Activated naive CD4-positive, alpha-beta T cell treated with anti-CD3 and anti-CD28 coated beads, Interleukin-2, amount 10 ng/mL, durations not matched to agents 7 days and 5 days (primary cell): ENCODE results near the gene CDKN2AIP.
"Not testable (repeated sequence)": the region's sequence is repeated elsewhere in the genome, so short reads cannot be mapped to it uniquely, and the experiment has no call there.

Source experiments
- CTCF ChIA-PET: fragments of 350-600 bp; sonication (Branson Sonifier 250); formaldehyde crosslinking; loops from one replicate; lab custom pipeline; 2021; ENCODE audit warnings: antibody characterized with exemption; lab: Charles Lee
- DNase-seq: peaks from one replicate; pipeline ENCODE4 v3.0.0-alpha.2; 2020
- H3K27ac Mint-ChIP-seq: one replicate; pipeline ENCODE4 v1.8.0; 2021; ENCODE audit warnings: mild to moderate bottlenecking, moderate library complexity, mixed read lengths
- H3K27me3 Mint-ChIP-seq: one replicate; pipeline ENCODE4 v1.8.0; 2021; ENCODE audit warnings: mild to moderate bottlenecking, mixed read lengths
- H3K36me3 Mint-ChIP-seq: one replicate; pipeline ENCODE4 v1.8.0; 2021; ENCODE audit warnings: mixed read lengths
- H3K4me1 Mint-ChIP-seq: one replicate; pipeline ENCODE4 v1.8.0; 2021; ENCODE audit warnings: mixed read lengths
- H3K4me3 Mint-ChIP-seq: one replicate; pipeline ENCODE4 v1.8.0; 2021; ENCODE audit warnings: mild to moderate bottlenecking, moderate library complexity, mixed read lengths
- H3K9me3 Mint-ChIP-seq: one replicate; pipeline ENCODE4 v1.8.0; 2021; ENCODE audit warnings: mixed read lengths

The CDKN2AIP gene

DNA sequence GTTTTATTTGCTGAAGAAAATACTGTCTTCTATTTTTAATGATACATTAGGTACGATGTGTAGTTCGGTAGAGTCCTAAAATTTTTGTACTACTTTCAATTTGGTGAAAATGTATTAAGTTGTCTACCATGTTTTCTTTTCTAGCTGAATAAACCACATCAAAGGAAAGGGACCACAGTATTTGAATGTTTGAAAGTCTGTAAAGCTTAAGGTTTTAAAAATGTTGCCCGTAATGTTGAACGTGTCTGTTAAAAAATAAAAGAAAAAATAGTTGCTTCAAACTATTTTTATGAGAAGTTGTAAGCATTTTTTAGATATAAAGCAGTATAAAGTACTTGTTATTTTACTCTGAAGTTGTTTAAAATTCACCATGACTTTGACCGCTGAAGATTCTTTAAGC is 3.2 kb downstream of the CDKN2AIP start:
- H3K27me3 Mint-ChIP-seq: no peaks in the 10 kb centered on the region
- H3K36me3 Mint-ChIP-seq: peaks cover 58% of the 10 kb centered on the region
- H3K4me1 Mint-ChIP-seq: peaks cover 54% of the 10 kb centered on the region
- peak overlapping the region; percentile 100 for H3K4me3 Mint-ChIP-seq
- CTCF ChIA-PET: no interaction called here
- no peak for DNase-seq
- H3K9me3 Mint-ChIP-seq: no peaks in the 10 kb centered on the region
- no peak overlapping the region for H3K27ac Mint-ChIP-seq

DNA sequence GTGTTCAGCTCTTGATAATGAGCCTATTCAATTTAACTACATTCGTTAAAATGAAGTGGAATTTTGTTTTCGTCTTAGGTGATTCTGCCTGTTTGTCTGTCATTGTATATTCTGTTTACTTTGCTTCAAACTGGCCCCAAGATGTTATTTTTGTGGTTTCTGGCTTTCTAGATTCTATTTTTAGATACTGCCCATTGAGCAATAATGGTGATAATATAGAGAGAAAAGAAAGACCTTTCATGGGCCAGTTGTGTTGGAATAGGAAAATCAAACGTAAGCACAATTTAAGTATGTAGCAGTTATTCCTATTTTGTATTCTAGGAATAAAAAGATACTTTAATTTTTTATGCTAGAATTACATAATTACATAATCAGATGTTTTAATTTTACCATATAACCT is 4.0 kb downstream of the CDKN2AIP start:
- CTCF ChIA-PET: no interaction called here
- H3K27me3 Mint-ChIP-seq: no peaks in the 10 kb centered on the region
- peaks cover 62% of the 10 kb centered on the region for H3K36me3 Mint-ChIP-seq
- no peaks in the 10 kb centered on the region for H3K9me3 Mint-ChIP-seq
- H3K4me1 Mint-ChIP-seq: peaks cover 46% of the 10 kb centered on the region
- H3K4me3 Mint-ChIP-seq: peak overlapping the region; percentile 55
- no peak for DNase-seq
- peak overlapping the region; percentile 80 for H3K27ac Mint-ChIP-seq

- H3K4me3 Mint-ChIP-seq: no peak overlapping the region
- peaks cover 41% of the 10 kb centered on the region for H3K4me1 Mint-ChIP-seq
- no peaks in the 10 kb centered on the region for H3K9me3 Mint-ChIP-seq
- no peak for DNase-seq
- no peaks in the 10 kb centered on the region for H3K27me3 Mint-ChIP-seq
- peak overlapping the region; percentile 64 for H3K27ac Mint-ChIP-seq
- CTCF ChIA-PET: no interaction called here
- peaks cover 62% of the 10 kb centered on the region for H3K36me3 Mint-ChIP-seq
Observed at GRCh38 chr4:183449193-183449882, 4.9 kb downstream of the CDKN2AIP start.

DNA sequence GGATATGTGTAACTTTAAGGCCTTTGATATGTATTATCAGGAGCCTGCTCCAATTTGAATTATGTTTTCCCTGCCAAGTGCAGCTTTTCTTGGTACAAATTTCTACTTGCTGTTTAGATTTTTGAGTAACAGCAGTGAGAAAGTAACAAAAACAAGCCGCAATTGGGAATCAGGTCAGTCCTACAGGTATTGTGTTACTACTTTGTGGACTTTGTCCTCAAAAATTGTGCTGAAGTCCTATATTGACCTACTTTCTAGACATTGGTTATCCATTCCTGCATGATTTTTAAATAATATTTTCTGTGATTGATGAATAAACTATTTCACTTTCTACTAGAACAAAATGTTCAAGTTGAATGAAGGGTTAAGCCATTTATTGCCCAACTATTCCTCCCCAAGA is 5.7 kb downstream of the CDKN2AIP start:
- Mint-ChIP-seq H3K9me3 (no peaks in the 10 kb centered on the region), H3K4me1 (peaks cover 45% of the 10 kb centered on the region), H3K27me3 (no peaks in the 10 kb centered on the region), H3K27ac (no peak overlapping the region), H3K36me3 (peaks cover 60% of the 10 kb centered on the region), H3K4me3 (no peak overlapping the region)
- DNase-seq: no peak
- CTCF ChIA-PET: no interaction called here

- H3K4me3 Mint-ChIP-seq: peak overlapping the region; percentile 36
- DNase-seq: peak; percentile 48
- CTCF ChIA-PET: interaction anchor here (1.2 kb wide), 1 partner anchor 147 kb away, joined by 3 read pairs; no protein-coding TSS in a partner anchor
- H3K4me1 Mint-ChIP-seq: peaks cover 18% of the 10 kb centered on the region
- H3K27ac Mint-ChIP-seq: peak overlapping the region; percentile 73
- H3K9me3 Mint-ChIP-seq: peaks cover 5% of the 10 kb centered on the region
- H3K36me3 Mint-ChIP-seq: peaks cover 18% of the 10 kb centered on the region
- no peaks in the 10 kb centered on the region for H3K27me3 Mint-ChIP-seq
Observed at GRCh38 chr4:183455431-183456195, 11.2 kb downstream of the CDKN2AIP start.

- H3K27me3 Mint-ChIP-seq: no peaks in the 10 kb centered on the region
- no peak overlapping the region for H3K4me3 Mint-ChIP-seq
- H3K36me3 Mint-ChIP-seq: peaks cover 6% of the 10 kb centered on the region
- H3K27ac Mint-ChIP-seq: no peak overlapping the region
- DNase-seq: no peak
- peaks cover 18% of the 10 kb centered on the region for H3K4me1 Mint-ChIP-seq
- CTCF ChIA-PET: no interaction called here
- peaks cover 5% of the 10 kb centered on the region for H3K9me3 Mint-ChIP-seq
Observed at GRCh38 chr4:183458005-183458404, 13.6 kb downstream of the CDKN2AIP start.

- DNase-seq, H3K4me3 Mint-ChIP-seq, H3K36me3 Mint-ChIP-seq, H3K27ac Mint-ChIP-seq, H3K9me3 Mint-ChIP-seq, H3K4me1 Mint-ChIP-seq: not testable (repeated sequence)
- H3K27me3 Mint-ChIP-seq: peaks cover 11% of the 10 kb centered on the region
- CTCF ChIA-PET: interaction anchor here (1.0 kb wide), 1 partner anchor 137 kb away, joined by 3 read pairs; no protein-coding TSS in a partner anchor
Observed at GRCh38 chr4:183463903-183464619, 19.6 kb downstream of the CDKN2AIP start.

DNA sequence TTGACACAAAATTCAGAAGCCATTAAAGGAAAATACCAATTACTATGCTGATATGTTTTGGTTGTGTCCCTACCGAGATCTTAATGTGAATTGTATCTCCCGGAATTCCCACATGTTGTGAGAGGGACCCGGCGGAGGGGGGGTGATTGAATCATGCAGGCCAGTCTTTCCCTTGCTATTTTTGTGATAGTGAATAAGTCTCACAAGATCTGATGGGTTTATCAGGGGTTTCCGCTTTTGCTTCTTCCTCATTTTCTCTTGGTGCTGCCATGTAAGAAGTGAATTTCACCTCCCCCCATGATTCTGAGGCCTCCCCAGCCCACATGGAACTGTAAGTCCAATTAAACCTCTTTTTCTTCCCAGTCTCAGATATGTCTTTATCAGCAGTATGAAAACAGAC is 21.4 kb downstream of the CDKN2AIP start:
- DNase-seq, H3K4me1 Mint-ChIP-seq, CTCF ChIA-PET, H3K9me3 Mint-ChIP-seq, H3K4me3 Mint-ChIP-seq, H3K36me3 Mint-ChIP-seq, H3K27ac Mint-ChIP-seq: not testable (repeated sequence)
- peaks cover 11% of the 10 kb centered on the region for H3K27me3 Mint-ChIP-seq

DNA sequence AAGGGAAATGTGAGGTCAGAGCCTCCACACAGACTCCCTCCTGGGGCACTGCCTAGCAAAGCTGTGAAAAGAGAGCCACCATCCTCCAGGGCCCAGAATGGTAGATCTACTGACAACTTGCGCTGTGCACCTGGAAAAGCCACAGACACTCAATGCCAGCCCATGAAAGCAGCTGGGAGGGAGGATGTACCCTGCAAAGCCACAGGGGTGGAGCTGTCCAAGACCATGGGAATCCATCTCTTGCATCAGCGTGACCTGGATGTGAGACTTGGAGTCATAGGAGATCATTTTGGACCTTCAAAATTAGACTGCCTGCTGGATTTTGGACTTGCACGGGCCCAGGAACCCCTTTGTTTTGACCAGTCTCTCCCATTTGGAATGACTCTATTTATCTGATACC is 22.8 kb downstream of the CDKN2AIP start:
- Mint-ChIP-seq H3K4me3 (no peak overlapping the region), H3K4me1 (no peaks in the 10 kb centered on the region), H3K9me3 (peaks cover 4% of the 10 kb centered on the region), H3K36me3 (peaks cover 2% of the 10 kb centered on the region), H3K27ac (no peak overlapping the region), H3K27me3 (peaks cover 11% of the 10 kb centered on the region)
- CTCF ChIA-PET: no interaction called here
- DNase-seq: no peak

DNA sequence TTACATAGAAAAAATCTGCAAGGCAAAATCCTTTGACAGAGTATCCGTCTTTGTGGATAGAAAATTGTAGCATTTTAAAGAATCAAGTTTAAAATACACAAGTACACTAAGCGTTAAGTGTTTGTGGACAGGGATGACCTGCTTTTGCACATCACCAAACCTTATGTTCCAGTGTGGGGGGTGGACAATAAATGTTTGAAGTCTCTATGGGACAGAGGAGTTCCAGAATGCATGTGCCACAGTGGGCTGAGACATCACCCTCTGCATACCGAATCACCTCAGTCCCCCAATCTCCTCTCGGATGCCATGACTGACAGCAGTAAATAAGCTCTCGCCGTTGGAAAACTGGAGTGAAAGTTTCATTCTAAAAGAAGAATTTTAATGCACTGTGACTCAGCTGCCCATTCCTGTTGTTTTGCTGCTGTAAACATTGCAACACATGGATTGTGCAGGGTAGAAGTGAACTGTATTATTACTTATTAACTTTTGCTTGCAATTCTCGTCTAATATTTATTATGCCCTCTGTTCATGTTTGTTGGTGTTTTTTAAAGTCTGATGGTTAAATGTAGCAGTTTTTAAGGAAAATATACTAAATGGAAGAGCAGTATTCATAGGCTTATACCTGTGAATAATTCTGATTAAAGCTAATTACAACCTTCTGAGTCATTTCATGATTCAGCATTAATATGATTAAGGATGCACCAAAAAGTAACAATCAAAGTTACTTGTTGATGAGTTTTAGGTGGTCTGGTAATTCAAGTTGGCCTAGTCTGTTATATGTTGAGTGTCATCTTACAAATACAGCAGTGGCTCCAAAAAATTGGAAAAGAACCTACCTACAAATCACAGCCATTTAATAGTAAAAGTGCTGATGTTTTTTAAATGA is 24.0 kb downstream of the CDKN2AIP start:
- CTCF ChIA-PET: interaction anchor here (0.6 to 1.2 kb wide), 3 partner anchors 134 to 345 kb away, joined by 3 to 4 read pairs (median 3); no protein-coding TSS in a partner anchor
- H3K4me1 Mint-ChIP-seq: no peaks in the 10 kb centered on the region

GRCh38 chr4:183469285-183469684 is 24.8 kb downstream of the CDKN2AIP start:
- CTCF ChIA-PET: interaction anchor here (1.1 to 1.4 kb wide), 3 partner anchors 131 to 252 kb away, joined by 3 to 5 read pairs (median 4); no protein-coding TSS in a partner anchor
- H3K4me1 Mint-ChIP-seq: no peaks in the 10 kb centered on the region
- H3K27ac Mint-ChIP-seq: no peak overlapping the region
- H3K9me3 Mint-ChIP-seq: peaks cover 2% of the 10 kb centered on the region
- DNase-seq: no peak
- peaks cover 11% of the 10 kb centered on the region for H3K27me3 Mint-ChIP-seq
- no peaks in the 10 kb centered on the region for H3K36me3 Mint-ChIP-seq
- H3K4me3 Mint-ChIP-seq: no peak overlapping the region

More for the DNA sequence above, 24.0 kb downstream of the CDKN2AIP start:
- peaks cover 2% of the 10 kb centered on the region for H3K36me3 Mint-ChIP-seq
- peaks cover 11% of the 10 kb centered on the region for H3K27me3 Mint-ChIP-seq
- no peak overlapping the region for H3K4me3 Mint-ChIP-seq
- no peak overlapping the region for H3K27ac Mint-ChIP-seq
- H3K9me3 Mint-ChIP-seq: peaks cover 4% of the 10 kb centered on the region
- no peak for DNase-seq

DNA sequence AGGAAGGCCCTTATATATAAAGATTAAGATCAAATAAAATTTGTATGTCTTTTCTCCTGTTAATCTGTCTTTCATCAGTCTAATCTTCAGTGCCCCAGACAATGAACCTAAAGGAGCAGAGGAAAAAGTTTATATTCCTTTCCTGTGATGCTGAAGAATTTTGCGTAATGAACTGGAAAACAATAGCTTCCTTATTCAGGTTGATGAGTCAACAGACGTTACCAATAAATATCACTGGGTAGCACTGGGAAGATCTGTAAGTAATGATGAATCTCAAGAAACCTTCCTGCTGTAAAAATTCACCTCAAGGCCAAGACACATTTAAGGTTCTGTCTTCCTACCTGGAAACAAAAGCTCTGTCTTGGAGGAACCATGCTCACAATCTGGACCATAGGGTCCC is 25.5 kb downstream of the CDKN2AIP start:
- peaks cover 2% of the 10 kb centered on the region for H3K9me3 Mint-ChIP-seq
- H3K4me1 Mint-ChIP-seq: no peaks in the 10 kb centered on the region
- H3K27me3 Mint-ChIP-seq: peaks cover 11% of the 10 kb centered on the region
- no peak for DNase-seq
- no peaks in the 10 kb centered on the region for H3K36me3 Mint-ChIP-seq
- CTCF ChIA-PET: interaction anchor here (1.4 kb wide), 1 partner anchor 131 kb away, joined by 5 read pairs; no protein-coding TSS in a partner anchor
- no peak overlapping the region for H3K27ac Mint-ChIP-seq
- no peak overlapping the region for H3K4me3 Mint-ChIP-seq

GRCh38 chr4:183470821-183471220 is 26.4 kb downstream of the CDKN2AIP start:
- Mint-ChIP-seq H3K4me3 (no peak overlapping the region), H3K27me3 (peaks cover 11% of the 10 kb centered on the region), H3K9me3 (peaks cover 2% of the 10 kb centered on the region), H3K27ac (no peak overlapping the region), H3K36me3 (no peaks in the 10 kb centered on the region), H3K4me1 (no peaks in the 10 kb centered on the region)
- DNase-seq: no peak
- CTCF ChIA-PET: no interaction called here
